Naive thymus-derived CD4-positive, alpha-beta T cell (primary cell): Measurements from ENCODE around the gene BRPF3. TPM values are rescaled to one million over a fixed set of nuclear protein-coding genes. Genes with fewer than 3 reads are reported as not detected.

Experiments
- ATAC-seq: fragments of 150-1000 bp; cut with Tn5 transposase; 2 replicates; pipeline ENCODE4 v1.10.0; 2021; ENCODE audit warnings: mild to moderate bottlenecking, moderate library complexity
- CTCF ChIA-PET: fragments of 350-600 bp; sonication (Branson Sonifier 250); formaldehyde crosslinking; loops from one replicate; lab custom pipeline; 2021; ENCODE audit warnings: antibody characterized with exemption; lab: Charles Lee
- POLR2A ChIA-PET: fragments of 350-600 bp; sonication (Branson Sonifier 250); formaldehyde crosslinking; loops from one replicate; lab custom pipeline; 2021; ENCODE audit warnings: antibody characterized with exemption, inconsistent platforms; lab: Charles Lee
- DNase-seq, 9 donors: peaks; one replicate each; pipeline versions ENCODE4 v3.0.0 to v3.0.0-alpha.2; 2020 to 2022; ENCODE audit warnings: mixed read lengths in 1 of 9
- H3K27ac ChIP-seq: one replicate; pipeline ENCODE4 v1.7.0; 2013; ENCODE audit warnings: mild to moderate bottlenecking, low read depth, low read length, moderate library complexity
- H3K27me3 ChIP-seq, 2 donors: one replicate each; pipeline ENCODE4 v1.7.0; 2013; ENCODE audit warnings: low read length in 2 of 2, mild to moderate bottlenecking in 2 of 2, moderate library complexity in 2 of 2; ENCODE audit not compliant: control insufficient read depth in 2 of 2, insufficient read depth in 2 of 2
- H3K36me3 ChIP-seq, 3 experiments: 1 replicate in 2 of 3; 2 replicates in 1 of 3; pipeline ENCODE4 v1.7.0; 2013; ENCODE audit warnings: low read length in 3 of 3, mild to moderate bottlenecking in 3 of 3, moderate library complexity in 1 of 3; ENCODE audit not compliant: insufficient read depth in 3 of 3, control insufficient read depth in 2 of 3
- H3K4me1 ChIP-seq, 2 donors: one replicate each; pipeline ENCODE4 v1.7.0; 2013; ENCODE audit warnings: low read length in 2 of 2, mild to moderate bottlenecking in 2 of 2, moderate library complexity in 1 of 2; ENCODE audit not compliant: control insufficient read depth in 2 of 2, insufficient read depth in 2 of 2
- H3K4me3 ChIP-seq: 2 replicates; pipeline ENCODE4 v1.7.0; 2013; ENCODE audit warnings: mild to moderate bottlenecking, low read length
- H3K9me3 ChIP-seq, 3 experiments: 1 replicate in 2 of 3; 2 replicates in 1 of 3; pipeline ENCODE4 v1.7.0; 2013; ENCODE audit warnings: low read length in 3 of 3; ENCODE audit not compliant: control insufficient read depth in 2 of 3
- H3K27ac Mint-ChIP-seq, 9 donors: one replicate each; pipeline ENCODE4 v1.8.0; 2020 to 2022; ENCODE audit warnings: mixed read lengths in 9 of 9, mild to moderate bottlenecking in 8 of 9, moderate library complexity in 5 of 9, inconsistent platforms in 2 of 9
- H3K27me3 Mint-ChIP-seq, 5 donors: one replicate each; pipeline ENCODE4 v1.8.0; 2021 to 2022; ENCODE audit warnings: mixed read lengths in 5 of 5, mild to moderate bottlenecking in 1 of 5
- H3K36me3 Mint-ChIP-seq, 5 donors: one replicate each; pipeline ENCODE4 v1.8.0; 2020 to 2022; ENCODE audit warnings: mixed read lengths in 5 of 5, mild to moderate bottlenecking in 3 of 5, inconsistent platforms in 1 of 5
- H3K4me1 Mint-ChIP-seq, 7 donors: one replicate each; pipeline ENCODE4 v1.8.0; 2020 to 2022; ENCODE audit warnings: mixed read lengths in 7 of 7, mild to moderate bottlenecking in 3 of 7, inconsistent platforms in 1 of 7
- H3K4me3 Mint-ChIP-seq, 10 donors: one replicate each; pipeline ENCODE4 v1.8.0; 2020 to 2022; ENCODE audit warnings: mild to moderate bottlenecking in 10 of 10, mixed read lengths in 10 of 10, moderate library complexity in 6 of 10, inconsistent platforms in 2 of 10
- H3K9me3 Mint-ChIP-seq, 11 donors: one replicate each; pipeline ENCODE4 v1.8.0; 2020 to 2022; ENCODE audit warnings: mixed read lengths in 11 of 11, mild to moderate bottlenecking in 4 of 11, inconsistent platforms in 1 of 11, moderate library complexity in 1 of 11
- intact Hi-C, 2 donors: fragments of 100-400 bp; cut with micrococcal nuclease; formaldehyde crosslinking; loops; one replicate each; pipeline ENCODE4 v1.15.1; 2023
- polyA plus RNA-seq, 2 donors: library from polyadenylated mRNA; unstranded; fragments of 300-500 nt; fragmentation: Illumina TruSeq; gene quantifications; one replicate each; pipeline ENCODE4 v1.2.3, GENCODE V29; 2021
- total RNA-seq, 6 experiments: library from RNA in 5 of 6; stranded (reverse) in 5 of 6; gene quantifications; 1 replicate in 5 of 6; 2 replicates in 1 of 6; pipeline ENCODE4 v1.2.3 and lab custom pipeline; 2021 to 2026

BRPF3 gene
- total and polyA plus RNA-seq, 7 experiments from 2014 or later, result 5.1 to 40.0 (median 28.4) TPM

DNA sequence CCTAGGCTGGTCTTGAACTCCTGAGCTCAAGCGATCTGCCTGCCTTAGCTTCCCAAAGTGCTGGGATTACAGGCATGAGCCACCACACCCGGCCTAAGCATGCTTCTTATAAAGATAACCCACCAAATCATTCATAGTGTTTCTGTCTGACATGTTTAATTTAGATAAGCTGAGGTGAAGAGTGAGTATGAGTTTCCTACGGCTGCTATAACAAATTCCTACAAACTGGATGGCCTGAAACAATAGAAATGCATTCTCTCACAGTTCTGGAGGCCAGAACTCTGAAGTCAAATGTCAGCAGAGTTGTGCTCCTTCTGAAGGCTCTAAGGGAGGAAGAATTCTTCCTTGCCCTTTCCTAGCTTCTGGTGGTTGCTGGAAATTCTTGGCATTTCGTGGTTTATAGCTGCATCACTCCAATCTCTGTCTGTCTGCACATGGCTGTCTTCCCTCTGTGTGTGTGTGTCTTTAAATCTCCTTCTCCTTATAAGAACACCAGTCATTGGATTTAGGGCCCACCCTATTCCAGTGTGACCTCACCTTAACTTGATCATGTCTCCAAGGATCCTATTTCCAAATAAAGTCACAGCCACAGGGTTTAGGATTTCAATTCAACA lies 36.3 kb upstream of the BRPF3 start:
- Mint-ChIP-seq H3K27me3 (no peaks in the 10 kb centered on the region), H3K36me3 (peaks cover 0 to 34% (median 18%) of the 10 kb centered on the region in 5 donors), H3K4me1 (peaks cover 0 to 4% (median 0%) of the 10 kb centered on the region in 7 donors), H3K4me3 (no peak overlapping the region), H3K27ac (no peak overlapping the region), H3K9me3 (peaks cover 0 to 16% (median 5%) of the 10 kb centered on the region in 11 donors)
- H3K36me3 ChIP-seq, result peaks cover 0 to 8% (median 0%) of the 10 kb centered on the region in 3 experiments
- no peak overlapping the region for H3K27ac ChIP-seq
- H3K4me1 ChIP-seq, result no peaks in the 10 kb centered on the region
- H3K4me3 ChIP-seq, result no peak overlapping the region
- POLR2A ChIA-PET, result no interaction called here
- H3K27me3 ChIP-seq, result no peaks in the 10 kb centered on the region
- ATAC-seq, result no peak
- intact Hi-C loops, result no loop called here
- no peak for DNase-seq
- CTCF ChIA-PET, result no interaction called here
- H3K9me3 ChIP-seq, result no peaks in the 10 kb centered on the region

GRCh38 chr6:36169023-36170007 lies 27.2 kb upstream of the BRPF3 start:
- H3K36me3 ChIP-seq, result no peaks in the 10 kb centered on the region
- intact Hi-C loops, result no loop called here
- POLR2A ChIA-PET, result no interaction called here

GRCh38 chr6:36170704-36171103 lies 25.8 kb upstream of the BRPF3 start:
- intact Hi-C loops, result no loop called here
- Mint-ChIP-seq H3K27me3 (peaks cover 0 to 2% (median 0%) of the 10 kb centered on the region in 5 donors), H3K4me3 (no peak overlapping the region), H3K9me3 (peaks cover 0 to 8% (median 2%) of the 10 kb centered on the region in 11 donors), H3K27ac (no peak overlapping the region), H3K36me3 (peaks cover 0 to 43% (median 20%) of the 10 kb centered on the region in 5 donors), H3K4me1 (peaks cover 7 to 30% (median 10%) of the 10 kb centered on the region in 7 donors)
- DNase-seq (no peak), ATAC-seq (no peak)
- Histone ChIP-seq H3K4me3 (no peak overlapping the region), H3K27me3 (no peaks in the 10 kb centered on the region), H3K27ac (no peak overlapping the region), H3K9me3 (no peaks in the 10 kb centered on the region), H3K36me3 (no peaks in the 10 kb centered on the region), H3K4me1 (no peaks in the 10 kb centered on the region)
- ChIA-PET POLR2A (interaction anchor here (0.6 to 1.0 kb wide), 6 partner anchors 11 to 629 kb away, joined by 3 to 8 read pairs (median 4); no protein-coding TSS in a partner anchor), CTCF (no interaction called here)

More at GRCh38 chr6:36169023-36170007, 27.2 kb upstream of the BRPF3 start:
- no peak overlapping the region for H3K27ac ChIP-seq
- H3K27ac Mint-ChIP-seq, result peak overlapping the region in 5 of 9 donors; percentile 4 to 88 (median 48)
- H3K9me3 Mint-ChIP-seq, result peaks cover 0 to 10% (median 2%) of the 10 kb centered on the region in 11 donors
- CTCF ChIA-PET, result no interaction called here
- H3K36me3 Mint-ChIP-seq, result peaks cover 0 to 38% (median 18%) of the 10 kb centered on the region in 5 donors
- H3K27me3 Mint-ChIP-seq, result peaks cover 0 to 2% (median 0%) of the 10 kb centered on the region in 5 donors
- no peak overlapping the region for H3K4me3 ChIP-seq
- peaks cover 7 to 30% (median 10%) of the 10 kb centered on the region in 7 donors for H3K4me1 Mint-ChIP-seq
- ATAC-seq (no peak), DNase-seq (peak in 1 of 9 donors; percentile 22)
- H3K4me1 ChIP-seq, result no peaks in the 10 kb centered on the region
- H3K9me3 ChIP-seq, result no peaks in the 10 kb centered on the region
- peak overlapping the region in 1 of 10 donors; percentile 42 for H3K4me3 Mint-ChIP-seq
- no peaks in the 10 kb centered on the region for H3K27me3 ChIP-seq

- Mint-ChIP-seq H3K27me3 (peaks cover 0 to 4% (median 0%) of the 10 kb centered on the region in 5 donors), H3K36me3 (peaks cover 0 to 36% (median 21%) of the 10 kb centered on the region in 5 donors), H3K4me1 (peaks cover 7 to 30% (median 10%) of the 10 kb centered on the region in 7 donors), H3K9me3 (peaks cover 0 to 8% (median 2%) of the 10 kb centered on the region in 11 donors), H3K27ac (peak overlapping the region in 2 of 9 donors; percentile 3 to 41), H3K4me3 (peak overlapping the region in 1 of 10 donors; percentile 43)
- ATAC-seq (no peak), DNase-seq (no peak)
- no peak overlapping the region for H3K4me3 ChIP-seq
- ChIA-PET POLR2A (interaction anchor here (0.6 to 1.0 kb wide), 4 partner anchors 10 to 40 kb away, joined by 3 to 8 read pairs (median 4); no protein-coding TSS in a partner anchor), CTCF (no interaction called here)
- intact Hi-C loops, result no loop called here
- no peaks in the 10 kb centered on the region for H3K36me3 ChIP-seq
- no peaks in the 10 kb centered on the region for H3K4me1 ChIP-seq
- no peaks in the 10 kb centered on the region for H3K27me3 ChIP-seq
- H3K9me3 ChIP-seq, result no peaks in the 10 kb centered on the region
- no peak overlapping the region for H3K27ac ChIP-seq
These were observed 25.0 kb upstream of the BRPF3 start for GRCh38 chr6:36171573-36171972.

DNA sequence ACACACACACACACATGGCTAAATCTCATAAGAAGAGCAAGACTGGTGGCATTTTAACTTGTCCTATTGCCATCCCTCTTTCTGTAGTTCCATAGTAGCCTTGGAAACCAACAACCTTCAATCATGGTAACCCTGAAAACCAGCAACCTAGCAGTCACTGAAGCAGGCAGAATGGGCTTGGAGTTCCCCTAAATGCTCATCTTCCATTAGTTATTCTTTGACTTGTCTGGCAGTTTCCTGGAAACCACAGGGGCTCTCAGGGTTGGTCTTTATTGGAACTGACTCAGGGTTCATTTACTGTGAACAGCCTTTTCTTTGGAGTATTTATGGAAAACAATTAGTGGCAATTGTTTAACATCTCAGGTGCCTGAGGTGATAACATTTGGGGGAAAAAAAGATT lies 19.4 kb upstream of the BRPF3 start:
- H3K27me3 Mint-ChIP-seq, result peaks cover 0 to 2% (median 0%) of the 10 kb centered on the region in 5 donors
- intact Hi-C loops, result no loop called here
- H3K4me1 ChIP-seq, result no peaks in the 10 kb centered on the region
- H3K27ac ChIP-seq, result no peak overlapping the region
- DNase-seq, result no peak
- ChIA-PET POLR2A (no interaction called here), CTCF (no interaction called here)
- H3K9me3 ChIP-seq, result peaks cover 0 to 7% (median 0%) of the 10 kb centered on the region in 3 experiments
- H3K36me3 Mint-ChIP-seq, result peaks cover 6 to 51% (median 37%) of the 10 kb centered on the region in 5 donors
- no peak overlapping the region for H3K27ac Mint-ChIP-seq
- no peaks in the 10 kb centered on the region for H3K27me3 ChIP-seq
- peaks cover 0 to 44% (median 18%) of the 10 kb centered on the region in 11 donors for H3K9me3 Mint-ChIP-seq
- no peak for ATAC-seq
- peaks cover 0 to 3% (median 0%) of the 10 kb centered on the region in 3 experiments for H3K36me3 ChIP-seq
- no peak overlapping the region for H3K4me3 ChIP-seq
- H3K4me3 Mint-ChIP-seq, result no peak overlapping the region
- H3K4me1 Mint-ChIP-seq, result peaks cover 0 to 16% (median 0%) of the 10 kb centered on the region in 7 donors

DNA sequence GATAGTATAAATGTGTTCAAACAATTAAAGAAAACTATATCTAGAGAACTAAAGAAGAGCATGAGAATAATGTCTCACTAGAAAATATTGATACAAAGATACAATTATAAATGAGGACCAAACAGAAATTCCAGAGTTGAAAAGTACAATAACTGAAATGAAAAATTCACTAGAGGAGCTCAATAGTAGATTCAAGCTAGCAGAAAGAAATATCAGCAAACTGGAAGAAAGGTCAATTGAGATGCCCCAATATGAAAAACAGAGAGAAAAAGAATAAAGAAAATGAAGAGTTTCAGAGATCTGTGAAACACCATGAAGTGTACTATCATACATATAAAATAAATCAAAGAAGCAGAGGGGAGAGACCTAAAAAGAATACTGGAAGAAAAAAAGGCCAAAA lies 18.0 kb upstream of the BRPF3 start:
- Mint-ChIP-seq H3K9me3 (peaks cover 0 to 58% (median 23%) of the 10 kb centered on the region in 11 donors), H3K27me3 (peaks cover 0 to 7% (median 0%) of the 10 kb centered on the region in 5 donors), H3K36me3 (peaks cover 13 to 52% (median 43%) of the 10 kb centered on the region in 5 donors), H3K4me3 (no peak overlapping the region), H3K4me1 (peaks cover 0 to 9% (median 0%) of the 10 kb centered on the region in 7 donors), H3K27ac (no peak overlapping the region)
- Histone ChIP-seq H3K4me3 (no peak overlapping the region), H3K36me3 (peaks cover 0 to 3% (median 0%) of the 10 kb centered on the region in 3 experiments), H3K4me1 (no peaks in the 10 kb centered on the region), H3K27ac (no peak overlapping the region), H3K9me3 (peaks cover 0 to 7% (median 0%) of the 10 kb centered on the region in 3 experiments), H3K27me3 (no peaks in the 10 kb centered on the region)
- intact Hi-C loops, result no loop called here
- POLR2A ChIA-PET, result no interaction called here
- DNase-seq (no peak), ATAC-seq (no peak)
- CTCF ChIA-PET, result interaction anchor here (0.6 kb wide), 1 partner anchor 317 kb away, joined by 3 read pairs; no protein-coding TSS in a partner anchor
